HG02943 (cell line): Measurements from ENCODE around the gene RAB25.

Experiments used
- ATAC-seq: cut with Tn5 transposase; IDR thresholded peaks from one replicate; pipeline ENCODE4 v1.9.1; 2021; ENCODE audit warnings: mild to moderate bottlenecking, low read depth, moderate library complexity; ENCODE audit not compliant: unreplicated experiment

RAB25 gene

GRCh38 chr1:156100205-156100995 is 39.4 kb downstream of the RAB25 start:
- ATAC-seq: no peak

- no peak for ATAC-seq
Observed at GRCh38 chr1:156101880-156102279, 40.9 kb downstream of the RAB25 start.

- no peak for ATAC-seq
Observed at GRCh38 chr1:156102633-156103511, 41.9 kb downstream of the RAB25 start.

- no peak for ATAC-seq
Observed at GRCh38 chr1:156103521-156103947, 42.6 kb downstream of the RAB25 start.

GRCh38 chr1:156104065-156104810 is 43.3 kb downstream of the RAB25 start:
- no peak for ATAC-seq

- ATAC-seq: no peak
Observed at GRCh38 chr1:156104861-156105832, 44.2 kb downstream of the RAB25 start.

GRCh38 chr1:156106624-156107488 is 45.9 kb downstream of the RAB25 start:
- no peak for ATAC-seq

GRCh38 chr1:156108057-156108456 is 47.1 kb downstream of the RAB25 start:
- no peak for ATAC-seq

GRCh38 chr1:156108664-156109241 is 47.8 kb downstream of the RAB25 start:
- ATAC-seq: no peak

GRCh38 chr1:156110252-156110651 is 49.3 kb downstream of the RAB25 start:
- ATAC-seq: no peak

GRCh38 chr1:156111355-156111962 is 50.5 kb downstream of the RAB25 start:
- ATAC-seq: no peak

- no peak for ATAC-seq
Observed at GRCh38 chr1:156112276-156113137, 51.5 kb downstream of the RAB25 start.

GRCh38 chr1:156113282-156113950 is 52.5 kb downstream of the RAB25 start:
- ATAC-seq: no peak

- ATAC-seq: peak; percentile 44
Observed at GRCh38 chr1:156114101-156114918, 53.4 kb downstream of the RAB25 start, which contains the start of gene LMNA. LMNA (plus strand) TSS chr1:156114711; CDS start chr1:156114919, 208 bp downstream.

GRCh38 chr1:156114919-156115513 is 54.1 kb downstream of the RAB25 start:
- peak; percentile 5 for ATAC-seq
